Gastrocnemius medialis (tissue), 4 donors: ENCODE measurements around the gene FGF14. TPM values are rescaled to one million over a fixed set of nuclear protein-coding genes. Genes with fewer than 3 reads are reported as not detected.

Experiments used
- ATAC-seq, 2 donors: fragments of 150-250 bp; one replicate each; pipeline ENCODE4 v1.9.1; 2016
- DNase-seq, 2 donors: peaks; one replicate each; pipeline ENCODE4 v3.0.0-alpha.2; 2019
- H3K27ac ChIP-seq, 4 donors: fragments of 200-600 bp; sonication (generic); 1 replicate in 1 of 4; 2 replicates in 3 of 4; pipeline ENCODE4 v1.5.1; 2016 to 2018; ENCODE audit warnings: mild to moderate bottlenecking in 2 of 4, moderate library complexity in 1 of 4
- H3K27me3 ChIP-seq, 3 donors: fragments of 200-600 bp; sonication (generic) in 2 of 3; 1 replicate in 1 of 3; 2 replicates in 2 of 3; pipeline versions ENCODE4 v1.5.1 to v1.6.0; 2016 to 2019; ENCODE audit warnings: mild to moderate bottlenecking in 1 of 3, moderate library complexity in 1 of 3
- H3K36me3 ChIP-seq, 2 donors: fragments of 200-600 bp; sonication (generic) in 1 of 2; one replicate each; pipeline ENCODE4 v1.5.1; 2017 to 2018
- H3K4me1 ChIP-seq, 2 donors: fragments of 200-600 bp; sonication (generic) in 1 of 2; one replicate each; pipeline ENCODE4 v1.5.1; 2016 to 2017; ENCODE audit warnings: mild to moderate bottlenecking in 2 of 2
- H3K4me3 ChIP-seq, 4 donors: fragments of 200-600 bp; sonication (generic) in 3 of 4; 1 replicate in 1 of 4; 2 replicates in 3 of 4; pipeline ENCODE4 v1.5.1; 2016 to 2019; ENCODE audit warnings: mild to moderate bottlenecking in 2 of 4
- H3K9me3 ChIP-seq, 3 donors: fragments of 200-600 bp; sonication (generic) in 2 of 3; 1 replicate in 1 of 3; 2 replicates in 2 of 3; pipeline ENCODE4 v1.5.1; 2016 to 2019
- CTCF ChIP-seq, 5 experiments: fragments of 450-650 bp in 3 of 5; fragments of 200-600 bp in 2 of 5; sonication (generic) in 2 of 5; IDR thresholded peaks in 4 of 5; conservative IDR thresholded peaks in 1 of 5; 1 replicate in 4 of 5; 2 replicates in 1 of 5; pipeline ENCODE4 v1.5.1; 2016 to 2019; ENCODE audit warnings: antibody characterized with exemption in 5 of 5, mild to moderate bottlenecking in 3 of 5, moderate library complexity in 3 of 5
- POLR2A ChIP-seq, 2 donors: fragments of 450-650 bp; IDR thresholded peaks; one replicate each; pipeline ENCODE4 v1.6.1; 2017; ENCODE audit warnings: antibody characterized with exemption in 2 of 2, mild to moderate bottlenecking in 2 of 2, moderate library complexity in 2 of 2
- in situ Hi-C, 4 donors: fragments of 200-750 bp; cut with MboI; loops; one replicate each; pipeline versions ENCODE4 v1.15.0 to v1.8.0; 2017; ENCODE audit warnings: low sequenced_read_pairs in 4 of 4
- intact Hi-C: fragments of 100-400 bp; cut with DNase I; formaldehyde crosslinking; loops from one replicate; pipeline ENCODE4 v1.15.1; 2023; ENCODE audit warnings: low total_unique reads
- total RNA-seq, 4 donors: library from RNA; depleted of rRNA; stranded (reverse); fragments of >200 nt; gene quantifications; one replicate each; pipeline versions ENCODE4 v1.1.0 to v1.2.3, GENCODE V29; 2016

FGF14 gene
- total RNA-seq, 4 donors from 2014 or later: 0.02 TPM; not detected in 3

GRCh38 chr13:102392481-102393209, 9.2 kb downstream of the FGF14 start:
- TF ChIP-seq POLR2A (IDR thresholded peaks at IDR 0.05) (no peak), CTCF (IDR thresholded peaks at IDR 0.05 in 4 of 5, conservative IDR thresholded peaks at IDR 0.05 in 1 of 5) (no peak)
- in situ Hi-C loops (no loop called here), intact Hi-C loops (loop anchor here (2.0 to 10.0 kb wide), 3 partner anchors 302 to 1718 kb away; partner anchors contain the start of gene TMTC4)
- Histone ChIP-seq H3K4me3 (no peak overlapping the region), H3K36me3 (no peaks in the 10 kb centered on the region), H3K9me3 (no peaks in the 10 kb centered on the region), H3K27ac (no peak overlapping the region), H3K27me3 (no peaks in the 10 kb centered on the region), H3K4me1 (peaks cover 4 to 9% of the 10 kb centered on the region in 2 donors)
- DNase-seq (no peak), ATAC-seq (no peak)

- no peaks in the 10 kb centered on the region for H3K36me3 ChIP-seq
- DNase-seq (no peak), ATAC-seq (no peak)
- no peak overlapping the region for H3K27ac ChIP-seq
- no peaks in the 10 kb centered on the region for H3K9me3 ChIP-seq
- H3K4me3 ChIP-seq: no peak overlapping the region
- no peaks in the 10 kb centered on the region for H3K27me3 ChIP-seq
- in situ Hi-C loops (no loop called here), intact Hi-C loops (no loop called here)
- no peaks in the 10 kb centered on the region for H3K4me1 ChIP-seq
- TF ChIP-seq CTCF (IDR thresholded peaks at IDR 0.05 in 4 of 5, conservative IDR thresholded peaks at IDR 0.05 in 1 of 5) (no peak), POLR2A (IDR thresholded peaks at IDR 0.05) (no peak)
Observed at GRCh38 chr13:102386461-102386860, 15.4 kb downstream of the FGF14 start.

GRCh38 chr13:102380012-102380411, 21.8 kb downstream of the FGF14 start:
- Histone ChIP-seq H3K36me3 (no peaks in the 10 kb centered on the region), H3K9me3 (no peaks in the 10 kb centered on the region), H3K4me1 (no peaks in the 10 kb centered on the region), H3K27me3 (no peaks in the 10 kb centered on the region), H3K4me3 (no peak overlapping the region), H3K27ac (no peak overlapping the region)
- in situ Hi-C loops: no loop called here
- DNase-seq: no peak
- TF ChIP-seq POLR2A (IDR thresholded peaks at IDR 0.05) (no peak), CTCF (IDR thresholded peaks at IDR 0.05 in 4 of 5, conservative IDR thresholded peaks at IDR 0.05 in 1 of 5) (no peak)
- no peak for ATAC-seq
- intact Hi-C loops: no loop called here

GRCh38 chr13:102376318-102376717, 25.5 kb downstream of the FGF14 start:
- Histone ChIP-seq H3K27me3 (no peaks in the 10 kb centered on the region), H3K4me3 (no peak overlapping the region), H3K9me3 (no peaks in the 10 kb centered on the region), H3K36me3 (no peaks in the 10 kb centered on the region), H3K4me1 (no peaks in the 10 kb centered on the region), H3K27ac (no peak overlapping the region)
- no peak for TF ChIP-seq CTCF (IDR thresholded peaks at IDR 0.05 in 4 of 5, conservative IDR thresholded peaks at IDR 0.05 in 1 of 5)
- TF ChIP-seq POLR2A (IDR thresholded peaks at IDR 0.05): no peak
- ATAC-seq: no peak
- no peak for DNase-seq
- in situ Hi-C loops (no loop called here), intact Hi-C loops (no loop called here)

- in situ Hi-C loops (no loop called here), intact Hi-C loops (no loop called here)
- Histone ChIP-seq H3K9me3 (no peaks in the 10 kb centered on the region), H3K27me3 (no peaks in the 10 kb centered on the region), H3K4me1 (no peaks in the 10 kb centered on the region), H3K36me3 (no peaks in the 10 kb centered on the region), H3K27ac (no peak overlapping the region), H3K4me3 (no peak overlapping the region)
- DNase-seq: no peak
- ATAC-seq: no peak
- TF ChIP-seq POLR2A (IDR thresholded peaks at IDR 0.05) (no peak), CTCF (IDR thresholded peaks at IDR 0.05 in 4 of 5, conservative IDR thresholded peaks at IDR 0.05 in 1 of 5) (no peak)
Observed at GRCh38 chr13:102374726-102375125, 27.1 kb downstream of the FGF14 start.
